ENCODE measurements around the gene TNFRSF1B.

Gene TNFRSF1B

GRCh38 chr1:12166834-12167492 lies at the start of gene TNFRSF1B:
Gene TNFRSF1B, plus strand, starts transcription at chr1:12166991. Its CDS starts 101 bp downstream, at chr1:12167092.
- DNase-seq (ENCODE audit: low read depth in 2 of 2) = peak; percentile 69 to 76

GRCh38 chr1:12121212-12122003 lies 45.4 kb upstream of the TNFRSF1B start:
- DNase-seq (ENCODE audit: low read depth in 2 of 2) = no peak

DNA sequence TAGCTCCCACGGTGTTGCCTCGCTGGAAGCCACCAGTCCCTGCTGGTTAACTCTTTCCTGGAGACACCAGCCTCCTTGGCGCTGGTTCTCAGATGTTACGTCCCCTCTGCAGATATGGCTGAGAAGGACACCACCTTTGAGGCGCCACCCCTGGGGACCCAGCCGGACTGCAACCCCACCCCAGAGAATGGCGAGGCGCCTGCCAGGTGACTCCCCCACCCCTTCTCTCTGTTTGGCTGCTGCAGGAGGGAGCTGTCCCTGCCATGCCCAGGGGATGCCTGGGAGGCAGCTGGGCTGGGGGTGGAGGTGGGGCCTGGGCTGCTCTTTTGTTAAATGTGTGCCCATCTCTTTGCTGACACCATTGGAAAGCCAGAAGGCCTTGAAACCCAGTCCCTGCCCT lies 43.6 kb upstream of the TNFRSF1B start:
- no peak for DNase-seq (ENCODE audit: low read depth in 2 of 2)

GRCh38 chr1:12124693-12125421 lies 41.9 kb upstream of the TNFRSF1B start:
- DNase-seq (ENCODE audit: low read depth in 2 of 2) = peak; percentile 49 to 56

DNA sequence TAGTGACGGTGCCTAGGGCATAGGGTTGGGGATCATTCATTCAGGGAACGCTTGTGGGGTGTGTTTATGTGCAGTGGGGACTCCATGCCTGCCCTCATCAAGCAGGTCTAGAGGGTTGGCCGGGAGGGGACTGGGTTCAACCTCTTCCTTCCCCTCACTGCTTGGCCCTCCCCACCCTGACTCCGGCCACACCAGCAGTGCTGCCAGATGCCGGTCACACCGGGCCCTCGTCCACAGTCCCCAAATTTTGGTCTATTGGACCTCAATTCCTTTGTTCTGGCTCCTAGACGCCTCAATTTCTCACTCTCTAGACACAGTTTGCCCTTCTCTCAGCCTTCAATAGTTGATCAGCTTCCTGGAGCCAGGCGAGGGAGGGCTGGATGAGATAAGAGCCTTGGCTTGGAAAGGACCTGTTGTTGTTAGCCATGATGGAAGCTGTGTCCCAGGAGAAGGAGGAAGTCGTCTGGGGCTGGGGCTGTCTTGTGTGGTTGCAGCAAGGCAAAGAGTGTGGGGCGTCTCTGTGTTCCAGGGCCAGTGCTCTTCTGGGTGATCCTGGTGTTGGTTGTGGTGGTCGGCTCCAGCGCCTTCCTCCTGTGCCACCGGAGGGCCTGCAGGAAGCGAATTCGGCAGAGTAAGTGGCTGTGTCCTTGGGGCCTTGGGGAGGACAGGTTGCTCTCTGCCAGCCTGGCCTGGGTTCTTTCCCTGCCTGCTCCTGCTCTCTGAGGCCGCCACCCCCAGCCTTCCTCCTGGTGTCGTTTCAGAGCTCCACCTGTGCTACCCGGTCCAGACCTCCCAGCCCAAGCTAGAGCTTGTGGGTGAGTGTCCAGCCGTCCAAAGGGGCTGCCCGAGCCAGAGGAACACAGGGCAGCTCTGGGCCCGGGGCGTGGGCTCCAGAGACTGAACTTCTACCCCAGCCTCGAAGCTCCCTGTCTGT lies 41.1 kb upstream of the TNFRSF1B start:
- no peak for DNase-seq (ENCODE audit: low read depth in 2 of 2)

DNA sequence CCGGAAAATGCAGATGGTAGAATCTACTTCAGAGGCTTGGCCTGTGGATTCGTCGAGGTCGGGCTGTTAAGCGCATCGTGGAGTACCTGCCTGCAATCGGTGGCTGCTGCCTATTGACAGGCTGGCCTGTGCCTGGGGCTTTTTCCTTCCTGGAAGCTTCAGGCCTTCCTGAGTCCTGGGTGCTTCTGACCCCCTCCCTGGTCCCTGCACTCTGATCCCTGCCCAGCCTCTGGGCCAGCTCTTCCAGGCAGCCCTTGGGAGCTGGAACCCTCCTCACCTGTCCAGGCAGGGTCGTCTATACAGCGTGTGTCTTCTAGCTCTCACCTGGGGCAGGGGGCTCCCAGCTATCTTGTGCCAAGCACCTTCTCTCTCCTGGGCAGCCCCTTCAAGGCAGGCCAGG lies 40.0 kb upstream of the TNFRSF1B start:
- DNase-seq (ENCODE audit: low read depth in 2 of 2) = no peak

DNA sequence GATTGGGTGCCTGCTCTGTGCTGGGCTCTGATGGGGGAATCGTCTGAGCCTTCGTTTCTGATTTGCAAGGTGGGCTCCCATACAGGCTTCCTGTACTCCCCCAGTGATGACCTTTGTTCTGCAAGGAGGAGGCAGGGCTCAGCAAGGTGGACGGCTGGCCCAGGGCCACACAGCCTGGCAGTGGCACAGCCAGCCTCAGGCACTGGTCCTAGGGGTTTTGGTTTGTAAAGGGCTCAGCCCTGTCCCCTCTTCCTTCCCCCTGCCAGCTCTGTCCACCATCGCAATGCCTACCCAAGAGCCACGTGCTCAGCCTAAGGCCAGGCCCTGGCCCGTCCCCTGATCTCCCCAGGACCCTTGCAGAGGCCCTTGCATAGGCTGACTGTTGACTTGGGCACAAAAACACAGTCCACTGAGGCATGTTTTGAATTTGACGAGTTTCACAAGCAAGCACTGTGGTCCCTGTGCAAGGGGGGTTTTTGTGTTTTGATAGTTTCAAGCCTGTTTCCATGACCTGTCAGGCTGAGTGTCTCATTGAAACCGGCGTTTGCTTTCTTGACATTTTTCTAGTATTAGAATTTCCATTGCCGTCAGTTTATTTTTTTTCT lies 39.5 kb upstream of the TNFRSF1B start:
- DNase-seq (ENCODE audit: low read depth in 2 of 2) = peak in 1 of 2 donors; percentile 47

DNA sequence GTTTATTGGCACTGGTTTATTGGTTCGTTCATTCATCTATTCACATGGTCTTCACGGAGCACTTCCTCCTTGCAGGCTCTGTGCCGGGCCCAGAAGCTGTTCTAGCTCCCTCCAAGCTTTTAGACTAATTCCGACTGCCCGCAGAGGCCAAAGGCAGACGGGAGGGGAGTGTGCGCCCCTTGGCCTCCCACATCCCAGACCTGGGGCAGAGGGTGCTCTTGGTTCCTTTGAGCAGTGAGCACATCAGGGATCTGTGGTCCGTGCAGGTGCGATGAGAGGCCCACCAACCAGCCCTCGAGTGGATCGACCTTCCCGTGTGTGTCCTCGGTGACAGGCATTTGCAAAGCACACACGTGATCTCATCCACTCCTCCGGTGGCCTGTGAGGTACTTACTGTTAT lies 38.7 kb upstream of the TNFRSF1B start:
- DNase-seq (ENCODE audit: low read depth in 2 of 2) = no peak

GRCh38 chr1:12129624-12130023 lies 37.2 kb upstream of the TNFRSF1B start:
- DNase-seq (ENCODE audit: low read depth in 2 of 2) = no peak

DNA sequence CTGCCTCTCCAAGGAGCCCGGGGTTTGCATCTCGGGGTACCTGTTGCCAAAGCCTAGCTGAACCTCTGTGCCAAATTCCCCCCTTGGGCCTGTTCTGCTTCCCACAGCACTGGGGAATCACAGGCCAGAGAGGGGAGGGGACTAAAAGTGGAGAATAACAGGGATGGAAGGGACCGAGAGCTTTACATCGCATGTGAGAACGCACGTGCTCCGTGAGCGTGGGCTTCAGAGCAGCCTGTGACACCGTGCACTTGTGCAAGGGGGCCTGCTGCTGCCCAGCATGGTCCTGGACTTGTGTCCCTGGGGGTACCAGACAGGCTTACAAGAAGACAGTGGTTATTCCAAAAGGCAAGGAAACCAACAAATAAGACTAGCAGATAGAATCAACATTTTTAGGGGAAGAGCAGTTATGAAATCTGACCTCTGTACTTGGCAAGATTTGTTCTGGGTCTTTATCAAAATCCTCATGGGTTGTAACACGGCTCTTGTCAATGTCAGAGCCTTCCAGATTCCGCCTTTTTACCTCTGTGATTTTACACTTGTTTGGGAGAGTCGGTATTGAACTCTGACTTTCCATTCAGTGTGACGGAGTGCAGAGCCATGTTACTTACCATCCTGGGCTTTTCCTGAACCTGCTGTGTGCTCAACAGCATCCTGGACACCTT lies 36.2 kb upstream of the TNFRSF1B start:
- DNase-seq (ENCODE audit: low read depth in 2 of 2) = no peak

DNA sequence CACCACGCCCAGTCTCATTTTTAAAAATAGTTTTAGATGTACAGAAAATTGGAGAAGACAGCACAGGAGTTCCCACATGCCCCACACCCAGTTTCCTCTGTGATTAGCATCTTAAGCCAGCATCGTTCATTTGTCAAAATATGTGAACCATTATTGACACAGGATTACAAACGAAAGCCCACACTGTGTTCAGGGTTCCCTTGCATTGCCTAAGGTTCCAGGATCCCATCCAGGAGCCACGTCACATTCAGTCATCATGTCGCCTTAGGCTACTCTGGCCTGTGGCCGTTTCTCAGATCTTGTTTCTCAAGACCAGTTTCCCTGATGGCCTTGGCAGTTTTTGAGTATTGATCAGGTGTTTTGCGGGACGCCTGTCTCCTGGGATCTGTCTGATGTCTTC lies 34.7 kb upstream of the TNFRSF1B start:
- DNase-seq (ENCODE audit: low read depth in 2 of 2) = no peak

DNA sequence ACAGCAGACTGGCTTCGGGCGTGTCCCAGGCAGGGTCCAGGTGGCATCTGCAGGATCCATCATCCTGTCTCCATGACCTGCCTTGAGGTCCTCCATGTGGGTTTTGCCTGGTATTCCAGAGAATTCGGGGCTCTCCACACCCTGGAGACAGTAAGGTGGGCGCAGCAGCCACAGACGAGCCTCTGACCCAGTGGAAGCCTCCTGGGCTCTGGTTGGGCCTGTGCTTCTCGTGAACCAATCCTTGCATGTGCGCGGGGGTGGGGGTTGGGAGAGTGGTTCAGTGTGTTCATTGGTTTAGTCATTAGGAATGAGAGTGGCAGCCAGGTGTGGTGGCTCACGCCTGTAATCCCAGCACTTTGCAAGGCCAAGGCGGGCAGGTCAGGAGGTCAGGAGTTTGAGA lies 32.1 kb upstream of the TNFRSF1B start:
- DNase-seq (ENCODE audit: low read depth in 2 of 2) = no peak

DNA sequence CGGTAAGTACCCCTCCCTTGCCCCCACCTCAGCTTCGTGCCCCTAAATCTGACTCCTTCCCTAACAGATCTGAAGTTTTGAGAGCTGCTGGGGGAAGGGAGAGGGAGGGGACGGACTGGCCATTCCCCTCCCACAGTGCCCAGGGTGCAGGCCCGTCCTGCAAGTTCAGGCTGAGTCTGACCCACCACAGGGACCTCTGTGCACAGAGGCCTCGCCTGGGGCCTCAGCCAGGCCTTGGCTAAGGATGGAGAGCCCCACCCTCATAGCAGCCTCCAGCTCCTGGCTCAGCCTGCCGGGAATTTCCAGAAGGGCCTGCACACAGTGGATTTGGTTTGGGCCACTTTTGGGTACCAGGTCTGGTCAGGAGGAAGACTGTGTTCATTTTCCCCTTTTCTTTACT lies 31.2 kb upstream of the TNFRSF1B start:
- no peak for DNase-seq (ENCODE audit: low read depth in 2 of 2)

- DNase-seq (ENCODE audit: low read depth in 2 of 2) = no peak
Observed at GRCh38 chr1:12136916-12137610, 29.7 kb upstream of the TNFRSF1B start.

DNA sequence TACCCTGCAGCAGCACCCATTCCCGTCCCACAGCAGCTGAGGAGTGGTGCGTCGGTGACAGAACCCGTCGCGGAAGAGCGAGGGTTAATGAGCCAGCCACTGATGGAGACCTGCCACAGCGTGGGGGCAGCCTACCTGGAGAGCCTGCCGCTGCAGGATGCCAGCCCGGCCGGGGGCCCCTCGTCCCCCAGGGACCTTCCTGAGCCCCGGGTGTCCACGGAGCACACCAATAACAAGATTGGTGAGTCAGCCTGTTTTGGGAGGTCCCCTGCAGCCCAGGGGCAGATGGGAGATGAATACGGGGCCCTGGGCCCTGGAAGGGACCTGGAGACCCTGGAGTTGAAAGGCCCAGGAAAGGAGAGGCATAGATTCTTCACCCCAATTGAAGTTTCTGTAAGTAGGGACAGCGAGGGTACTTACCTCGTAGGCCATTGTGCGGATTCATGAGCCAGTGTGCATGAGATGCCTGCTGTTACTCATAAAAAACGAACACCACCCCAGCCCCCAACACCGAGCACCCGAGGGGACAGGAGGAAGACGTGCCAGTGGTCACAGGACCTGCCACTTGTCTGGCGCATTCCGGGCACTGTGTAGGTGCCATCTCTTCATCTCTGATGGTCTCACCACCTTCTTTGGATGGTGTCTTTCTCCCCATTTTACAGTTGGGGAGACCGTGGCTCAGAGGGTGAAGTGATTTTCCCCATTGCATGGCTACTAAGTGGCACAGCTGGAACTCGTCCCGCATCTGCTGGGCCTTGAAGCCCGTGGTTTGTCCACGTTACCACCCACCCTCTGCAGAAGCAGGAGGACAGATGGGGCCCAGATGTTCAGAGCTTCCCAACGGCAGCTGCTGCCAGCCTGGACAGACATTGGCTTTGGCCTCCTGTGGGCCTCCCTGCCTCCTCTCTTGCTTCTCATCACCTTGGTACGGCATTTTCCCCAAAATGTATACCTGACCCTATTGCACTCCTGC lies 28.3 kb upstream of the TNFRSF1B start:
- DNase-seq (ENCODE audit: low read depth in 2 of 2) = no peak

DNA sequence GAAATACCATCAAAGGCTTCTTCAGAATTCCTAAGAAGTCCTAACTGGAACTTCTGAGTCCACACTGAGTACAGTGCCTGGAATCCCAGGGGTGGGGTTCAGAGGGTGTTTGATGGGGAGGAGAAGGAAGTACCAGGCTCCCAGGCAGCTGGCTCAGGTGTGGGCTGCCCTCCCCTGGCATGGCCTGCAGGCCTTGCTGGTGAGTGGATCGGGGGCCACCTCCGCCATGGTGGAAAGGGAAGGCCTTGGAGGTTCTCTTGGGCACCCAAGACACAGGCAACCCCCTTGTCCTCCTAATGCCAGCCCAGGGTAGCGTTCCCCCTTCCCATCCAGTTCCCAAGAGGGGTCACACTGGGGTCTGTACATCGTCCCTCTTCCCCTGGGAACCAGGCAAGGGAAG lies 26.8 kb upstream of the TNFRSF1B start:
- DNase-seq (ENCODE audit: low read depth in 2 of 2) = no peak

GRCh38 chr1:12140515-12141162 lies 26.2 kb upstream of the TNFRSF1B start:
- DNase-seq (ENCODE audit: low read depth in 2 of 2) = no peak

DNA sequence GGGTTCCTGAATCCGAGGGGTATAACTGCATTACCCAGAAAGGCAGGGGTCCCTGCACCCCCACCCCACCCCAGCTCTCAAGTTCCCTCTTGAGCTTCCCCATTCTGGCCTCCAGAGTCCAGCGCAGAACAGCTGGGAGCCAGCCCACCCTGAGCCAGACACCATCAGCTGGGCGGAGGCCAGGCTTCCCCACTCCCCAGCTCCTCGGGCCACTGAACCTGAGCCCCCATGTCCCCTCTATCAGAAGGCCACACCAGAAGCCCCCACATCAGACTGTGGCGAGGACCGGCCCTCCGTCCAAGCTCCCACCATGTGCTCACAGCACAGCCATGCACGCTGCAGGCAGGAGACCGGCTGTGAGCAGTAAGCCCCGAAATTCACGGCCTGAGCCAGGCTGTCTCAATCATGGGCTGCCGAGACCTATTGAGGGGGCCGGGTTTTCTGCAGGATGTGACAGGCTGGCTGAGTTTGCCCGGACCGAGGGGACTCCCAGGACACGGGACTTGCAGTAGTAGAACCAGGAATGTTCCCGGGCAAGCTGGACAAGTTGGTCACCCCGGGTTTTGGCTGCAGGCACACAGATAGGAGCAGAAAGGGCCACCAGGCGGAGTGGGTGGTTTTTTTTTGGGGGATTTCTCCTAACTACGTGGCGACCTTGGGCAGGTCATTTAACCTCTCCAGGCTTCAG lies 25.5 kb upstream of the TNFRSF1B start:
- no peak for DNase-seq (ENCODE audit: low read depth in 2 of 2)
